GM19328 (cell line): ENCODE data around the gene HOXB6.

Experiments used
- ATAC-seq: cut with Tn5 transposase; IDR thresholded peaks from one replicate; pipeline ENCODE4 v1.9.1; 2021; ENCODE audit warnings: mild to moderate bottlenecking, moderate library complexity; ENCODE audit not compliant: unreplicated experiment

The HOXB6 gene

DNA sequence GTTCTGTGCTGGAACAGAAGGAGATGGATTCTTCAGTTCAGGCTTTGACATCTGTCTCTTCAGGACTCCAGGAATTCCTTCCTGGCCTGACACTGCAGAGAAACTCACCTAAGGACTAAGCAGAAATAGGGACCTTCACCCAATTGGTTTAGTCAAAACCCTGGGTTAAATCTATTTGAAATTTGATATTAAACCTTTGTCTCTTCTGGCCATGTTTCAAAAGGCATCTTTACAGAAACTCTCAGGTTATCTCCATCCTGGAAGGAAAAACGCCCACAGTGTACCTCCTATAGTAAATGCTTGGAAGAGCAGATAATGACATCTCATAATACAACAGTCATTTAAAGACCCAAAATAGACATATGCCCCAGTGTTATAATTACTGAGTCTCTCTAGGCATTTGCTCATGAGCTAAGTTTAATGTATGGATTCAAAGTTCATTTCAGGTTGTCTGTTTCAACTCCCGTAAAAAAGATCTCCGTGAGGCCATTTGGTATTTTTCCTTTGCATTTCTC, 21.0 kb downstream of the HOXB6 start:
- no peak for ATAC-seq

DNA sequence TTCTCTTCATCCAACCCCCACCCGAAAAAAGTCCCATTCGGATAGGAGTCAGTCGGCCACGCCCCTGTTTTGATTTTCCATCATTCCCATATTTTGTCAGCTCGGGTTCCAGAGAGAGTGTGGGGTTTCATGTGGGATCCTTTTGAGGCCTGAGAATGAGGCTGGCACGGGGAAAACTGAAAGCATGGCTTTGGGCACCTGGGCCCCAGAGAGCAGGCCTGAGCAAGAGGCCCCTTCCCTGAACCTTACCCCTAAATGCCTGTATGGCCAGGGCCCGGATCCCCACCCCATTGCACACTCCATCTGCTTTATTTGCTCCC, 22.1 kb downstream of the HOXB6 start:
- ATAC-seq: no peak

DNA sequence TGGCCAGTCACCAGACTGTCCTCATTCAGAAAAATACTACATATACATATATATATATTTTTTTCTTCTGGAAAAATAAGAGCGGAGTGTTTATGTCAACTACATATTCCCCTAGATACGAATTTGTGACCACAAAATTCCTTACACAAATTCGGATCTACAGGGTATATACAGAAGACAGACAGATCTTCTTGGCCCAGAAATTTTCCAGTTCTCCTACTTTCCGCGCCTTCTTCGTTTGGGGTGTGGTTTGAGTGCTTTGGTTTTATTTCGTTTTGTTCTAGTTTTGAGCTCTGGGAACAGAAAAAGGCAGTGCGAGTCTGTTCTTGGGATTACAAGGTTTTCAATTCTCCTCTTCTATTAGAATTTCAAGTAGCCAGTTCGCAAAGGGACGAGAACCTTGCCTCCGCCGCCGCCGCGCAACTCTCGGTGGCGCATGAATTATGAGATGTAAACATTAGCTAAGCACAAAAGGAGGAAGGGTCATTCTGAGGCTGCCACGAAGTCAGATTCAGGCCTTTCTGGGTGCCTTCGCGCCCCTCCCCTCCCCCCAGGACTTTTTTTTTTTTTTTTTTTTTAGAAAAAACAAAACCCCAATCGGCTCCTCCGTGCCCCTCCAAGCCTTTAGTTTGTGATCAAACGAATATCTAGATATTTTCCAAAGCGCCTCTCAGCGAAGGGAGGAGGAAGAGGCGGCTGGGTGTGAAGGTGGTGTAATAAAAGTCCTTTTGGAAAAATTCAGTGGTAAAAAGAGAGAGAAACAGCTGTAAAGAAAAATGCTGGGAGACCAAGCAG, 24.8 kb downstream of the HOXB6 start:
- ATAC-seq: no peak

DNA sequence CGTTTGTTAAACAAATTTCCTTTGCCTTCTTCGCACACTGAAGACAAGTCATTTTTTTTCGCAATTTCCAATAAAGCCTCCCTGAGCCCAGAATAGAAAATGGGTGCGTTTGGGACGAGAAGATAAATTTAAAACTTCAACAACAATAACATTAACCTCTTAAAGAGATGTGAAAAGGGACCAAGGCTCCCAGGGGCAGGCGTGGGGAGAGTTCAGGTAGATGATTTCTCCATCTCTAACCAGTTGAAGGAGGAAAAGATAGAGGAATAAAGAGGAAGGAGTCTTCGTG, 25.4 kb downstream of the HOXB6 start:
- ATAC-seq: no peak

DNA sequence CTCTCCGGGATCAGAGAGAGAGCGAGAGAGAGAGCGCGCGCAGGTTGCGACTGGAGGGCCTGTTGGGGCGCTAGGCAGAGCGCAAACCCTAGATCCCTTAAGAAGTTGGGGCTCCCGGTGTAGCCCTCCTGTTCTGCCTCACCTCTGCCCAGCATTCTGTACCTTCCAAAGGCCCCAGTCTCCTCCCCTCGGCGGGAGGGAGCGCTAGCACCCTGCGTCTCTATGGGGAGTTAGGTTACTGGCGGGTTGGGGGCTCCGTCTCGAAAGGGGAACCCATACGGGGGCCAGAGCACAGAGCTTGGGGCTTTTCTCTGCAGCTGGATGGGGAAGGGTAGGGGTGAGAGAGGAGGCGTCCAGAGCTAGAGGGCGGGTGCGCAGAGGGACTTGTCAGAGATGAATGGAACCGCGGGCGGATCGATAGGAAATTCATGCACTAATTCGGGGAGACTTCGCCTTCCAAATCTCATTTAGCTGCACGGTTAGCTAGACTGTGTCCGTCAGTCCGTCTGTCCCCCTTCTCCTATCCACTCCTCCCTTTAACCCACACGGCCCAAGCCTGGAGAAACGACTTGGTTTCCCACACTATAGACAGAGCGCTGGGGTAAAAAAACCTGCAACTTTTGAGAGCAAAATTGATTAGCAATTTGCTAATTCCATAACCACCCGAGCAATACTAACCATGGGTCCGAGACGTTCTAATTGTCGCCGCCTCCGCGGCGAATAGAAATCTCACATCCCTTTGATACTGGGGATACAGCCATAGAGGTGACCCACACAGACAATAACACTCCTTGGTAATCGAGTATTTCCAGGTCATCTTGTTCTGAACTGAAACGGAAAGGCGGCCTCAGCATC, 25.9 kb downstream of the HOXB6 start:
- no peak for ATAC-seq

DNA sequence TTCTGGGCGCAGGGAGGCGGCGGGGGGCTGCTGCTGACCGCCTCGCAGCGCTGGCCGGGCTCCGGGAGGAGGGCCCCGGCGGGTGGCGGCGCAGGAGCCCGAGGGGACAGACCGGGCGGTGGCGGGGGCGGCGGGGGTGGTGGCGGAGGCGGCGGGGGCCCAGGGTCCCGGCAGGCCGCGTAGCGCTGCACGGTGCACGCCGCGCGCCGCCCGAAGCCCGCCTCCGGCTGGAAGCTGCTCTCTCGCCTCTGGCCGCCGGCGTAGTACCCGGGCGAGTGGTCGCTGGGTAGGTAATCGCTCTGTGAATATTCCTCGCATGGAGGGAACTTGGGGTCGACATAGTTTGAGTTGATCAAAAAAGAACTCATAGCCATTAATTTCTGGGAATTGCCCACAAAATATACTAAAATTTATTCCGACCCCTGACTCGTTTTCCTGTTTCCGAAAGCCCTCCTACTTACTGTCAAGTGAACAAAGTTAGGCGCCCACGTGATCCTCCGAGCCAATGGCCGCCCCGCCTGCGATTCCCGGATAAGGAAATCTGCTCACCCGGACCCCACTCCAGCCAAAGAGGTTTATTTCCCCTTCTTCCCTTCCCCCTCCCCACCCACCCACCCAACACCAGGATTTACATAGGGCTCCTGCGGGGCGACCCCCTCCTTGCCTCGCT, 26.7 kb downstream of the HOXB6 start, which contains the start of gene HOXB4:
TSS of gene HOXB4 (minus strand) at position 405 of the 670 bp plus-strand sequence. CDS start at position 374, 31 bp downstream.
- ATAC-seq: no peak

DNA sequence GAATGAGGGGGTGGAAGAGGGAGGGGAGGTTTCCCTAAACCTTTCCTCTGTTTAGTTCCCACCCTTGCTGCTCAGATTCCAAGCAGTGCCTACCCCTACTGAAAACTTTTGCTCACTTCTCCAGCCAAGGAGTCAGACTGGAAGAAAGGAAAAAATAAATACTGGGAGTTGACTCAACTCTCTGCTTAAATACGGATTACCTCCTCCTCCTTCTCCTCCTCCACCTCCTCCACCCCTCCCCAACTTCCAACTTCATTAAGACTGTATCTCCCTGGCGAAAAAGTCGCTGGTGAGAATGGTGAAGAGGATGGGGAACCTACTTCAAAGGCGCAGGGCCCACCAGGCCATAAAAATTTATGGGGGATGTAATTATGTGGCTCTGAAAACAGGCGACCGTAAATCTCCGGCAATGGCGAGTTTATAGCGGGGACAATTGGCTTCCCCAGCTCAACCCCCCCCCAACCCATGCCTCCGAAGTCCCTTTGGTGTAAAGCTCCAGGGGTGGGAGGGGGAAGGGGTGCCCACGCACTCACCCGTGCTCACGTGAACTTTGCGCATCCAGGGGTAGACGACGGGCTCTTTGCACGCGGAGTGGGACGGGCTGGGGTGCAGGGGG, 27.3 kb downstream of the HOXB6 start:
- ATAC-seq: no peak

DNA sequence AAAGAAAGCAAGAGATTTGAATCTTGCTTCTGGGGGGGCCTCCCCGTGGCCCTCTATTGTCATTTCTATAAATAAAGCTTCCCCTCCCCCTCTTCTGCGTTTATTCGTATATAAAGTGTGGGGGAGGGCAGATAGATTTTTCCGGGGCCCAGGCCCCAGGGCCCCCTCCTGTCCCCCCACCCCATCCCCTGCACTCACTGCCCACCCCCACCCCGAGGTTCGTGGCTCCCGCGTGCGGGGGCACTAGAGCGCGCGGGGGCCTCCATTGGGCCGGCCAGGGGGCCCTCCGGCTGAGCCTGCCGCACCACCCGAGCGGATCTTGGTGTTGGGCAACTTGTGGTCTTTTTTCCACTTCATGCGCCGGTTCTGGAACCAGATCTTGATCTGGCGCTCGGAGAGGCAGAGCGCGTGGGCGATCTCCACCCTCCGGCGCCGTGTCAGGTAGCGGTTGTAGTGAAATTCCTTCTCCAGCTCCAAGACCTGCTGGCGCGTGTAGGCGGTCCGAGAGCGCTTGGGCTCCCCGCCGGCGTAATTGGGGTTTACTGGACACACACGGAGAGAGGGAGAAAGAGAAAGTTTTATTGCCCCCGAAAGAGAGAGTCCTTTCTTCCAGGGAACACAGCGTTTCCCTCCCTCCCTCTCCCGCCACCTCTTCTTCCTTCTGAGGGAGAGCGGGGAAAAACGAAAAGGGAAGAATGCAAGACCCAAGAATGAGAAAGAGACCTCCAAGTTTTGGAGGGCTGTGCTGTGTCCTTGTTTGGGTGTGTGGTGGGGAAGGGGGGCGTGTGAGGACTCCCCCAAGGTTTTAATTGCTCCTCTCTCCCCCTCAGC, 28.1 kb downstream of the HOXB6 start:
- ATAC-seq: no peak

DNA sequence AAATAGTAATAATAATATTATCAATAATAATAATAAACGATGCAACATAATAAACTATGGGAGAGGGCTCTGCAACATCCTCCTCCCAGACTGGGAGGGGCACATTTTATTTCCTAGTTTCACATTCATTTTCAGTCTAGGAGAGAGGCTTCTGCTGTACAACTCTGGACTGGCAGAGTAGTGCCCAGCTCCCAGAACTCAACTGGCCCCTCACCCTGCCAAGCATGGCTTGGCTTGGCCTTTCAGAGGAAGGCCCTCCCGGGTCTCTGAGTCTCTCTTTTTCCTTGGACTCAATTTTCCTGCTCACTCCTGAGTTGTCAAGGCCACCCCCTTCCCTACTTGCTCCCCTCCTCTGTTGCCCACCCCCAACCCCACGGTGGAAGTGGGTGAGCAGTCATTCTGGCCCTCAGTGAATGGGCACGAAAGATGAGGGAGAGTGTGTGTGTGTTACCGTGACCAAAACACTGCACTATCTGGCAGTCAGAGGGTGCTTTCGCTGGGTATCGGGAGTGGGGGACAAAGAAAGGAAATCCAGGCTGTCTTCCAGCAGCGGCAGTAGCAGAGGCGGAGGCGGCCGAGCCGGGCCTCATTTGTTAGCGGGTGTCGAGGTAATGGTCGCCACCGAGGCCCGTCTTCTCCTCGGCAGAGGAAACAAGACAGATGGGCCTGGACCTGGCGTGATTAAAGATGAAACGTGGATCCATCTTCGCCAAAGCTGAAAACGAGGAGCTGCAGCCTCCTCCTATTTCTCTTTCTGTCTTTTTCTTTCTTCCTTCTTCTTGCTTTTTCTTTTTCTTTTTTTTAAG, 28.9 kb downstream of the HOXB6 start:
- no peak for ATAC-seq

DNA sequence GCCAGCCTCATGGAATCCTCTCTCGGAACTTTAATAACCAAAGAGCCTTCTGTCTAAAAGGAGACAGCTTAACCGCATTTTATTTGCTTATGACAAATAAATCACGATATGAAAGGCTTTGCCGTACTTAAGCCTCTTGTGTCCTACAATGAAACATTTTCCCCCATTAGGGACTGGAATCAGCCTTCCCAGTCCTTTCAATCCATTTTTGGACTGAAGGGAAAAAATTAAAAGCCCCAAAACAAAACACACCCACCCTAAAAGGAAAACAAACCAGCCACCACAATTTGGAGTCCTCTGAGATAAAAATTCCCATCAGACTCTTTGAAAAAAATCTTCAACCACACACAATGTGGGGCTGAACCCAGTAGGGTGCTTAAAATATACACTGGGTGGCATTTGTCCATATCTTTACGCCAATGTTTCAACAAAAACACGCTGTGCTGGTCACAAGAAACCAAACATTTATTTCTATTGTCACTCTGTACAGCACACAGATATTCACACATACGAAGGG, 29.7 kb downstream of the HOXB6 start:
- no peak for ATAC-seq

DNA sequence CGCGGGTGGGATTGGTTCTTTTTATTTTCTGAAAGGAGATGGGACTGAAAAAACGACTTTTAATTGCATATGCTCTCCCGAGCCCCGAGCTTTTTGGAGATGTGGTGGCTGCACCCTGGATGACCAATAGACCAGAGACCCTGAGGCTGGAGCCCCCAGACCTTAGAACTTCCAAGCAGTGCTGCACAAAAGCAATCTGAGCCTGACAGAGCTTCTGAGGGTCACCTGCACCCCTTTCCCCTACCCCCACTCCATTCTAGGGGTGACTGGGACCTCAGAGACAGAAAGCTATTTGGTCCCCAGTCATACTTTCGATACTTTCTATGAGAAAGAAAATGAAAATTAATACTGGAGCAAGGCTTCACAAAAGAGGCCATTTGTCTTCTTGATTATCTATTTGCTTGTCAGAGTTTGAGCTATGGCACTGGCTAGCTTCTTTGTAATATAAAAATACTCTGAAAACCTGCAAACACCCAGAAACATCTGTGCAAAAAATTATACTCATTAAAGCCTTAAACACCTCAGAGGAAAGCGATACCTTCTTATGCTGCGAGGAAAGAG, 30.2 kb downstream of the HOXB6 start:
- ATAC-seq: no peak

DNA sequence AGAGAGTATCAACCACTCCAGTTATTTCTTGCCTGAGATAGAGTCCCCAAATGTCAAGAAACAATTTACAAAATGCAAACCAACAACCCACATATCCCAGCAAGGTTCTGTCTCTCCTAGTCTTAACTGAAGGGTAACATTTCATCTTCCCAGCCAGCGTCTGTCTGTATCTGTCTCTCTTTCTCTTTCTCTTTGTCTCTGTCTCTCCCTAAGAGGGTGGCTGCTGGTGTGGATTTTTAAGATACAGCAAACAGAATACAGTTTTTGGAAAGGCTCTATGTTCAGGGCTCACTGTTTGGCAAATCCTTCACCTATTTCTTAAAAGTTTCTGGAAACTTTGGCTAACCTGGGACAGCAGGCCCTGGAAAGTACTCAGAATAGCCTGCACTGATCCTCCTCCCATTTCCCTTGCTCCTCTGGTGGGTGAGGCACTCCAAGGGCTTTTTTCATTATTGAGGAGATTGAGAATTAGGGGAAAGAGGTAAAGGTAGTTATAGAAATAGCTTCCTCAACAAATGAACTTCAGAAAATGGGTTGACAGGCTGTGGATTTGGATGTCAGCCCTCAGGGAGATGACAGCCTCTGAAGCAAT, 32.9 kb downstream of the HOXB6 start:
- no peak for ATAC-seq

DNA sequence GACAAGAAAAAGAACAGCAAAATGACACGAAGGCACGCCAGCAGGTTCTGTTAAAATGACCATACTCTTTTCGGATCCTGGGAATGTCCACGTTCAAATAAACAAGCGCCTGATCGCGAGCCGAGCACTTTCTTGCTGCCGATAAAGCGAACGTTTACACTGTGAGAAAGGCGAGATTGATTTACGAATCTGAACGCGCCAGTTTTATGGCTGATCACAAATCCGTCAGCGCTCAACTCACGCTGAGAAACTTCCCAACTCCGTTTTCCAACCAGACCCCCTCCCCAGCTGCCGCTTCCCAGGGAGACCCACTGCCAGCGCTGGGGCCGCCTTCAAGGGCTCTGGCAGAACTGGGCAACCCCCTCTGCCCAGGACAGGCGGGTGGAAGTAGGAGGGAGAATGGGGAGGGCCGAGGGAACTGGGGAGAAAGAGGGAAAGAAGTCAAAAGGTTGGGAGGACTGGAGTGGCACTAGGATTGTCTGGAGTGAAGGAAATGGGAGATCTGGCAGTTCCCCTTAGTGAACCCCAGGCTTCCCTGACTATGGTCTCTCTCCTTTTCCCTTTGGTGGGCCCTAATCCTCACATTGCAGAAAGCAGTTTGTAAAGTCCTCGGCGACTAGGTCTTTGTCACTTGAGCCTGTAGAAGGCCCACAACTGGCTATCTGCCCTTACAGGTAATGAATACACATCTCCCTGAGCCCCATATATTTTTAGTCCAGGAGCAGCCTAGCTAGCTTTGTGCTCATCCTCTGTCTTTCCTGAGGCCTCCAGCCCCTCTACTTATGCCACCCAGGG, 33.6 kb downstream of the HOXB6 start:
- ATAC-seq: no peak

DNA sequence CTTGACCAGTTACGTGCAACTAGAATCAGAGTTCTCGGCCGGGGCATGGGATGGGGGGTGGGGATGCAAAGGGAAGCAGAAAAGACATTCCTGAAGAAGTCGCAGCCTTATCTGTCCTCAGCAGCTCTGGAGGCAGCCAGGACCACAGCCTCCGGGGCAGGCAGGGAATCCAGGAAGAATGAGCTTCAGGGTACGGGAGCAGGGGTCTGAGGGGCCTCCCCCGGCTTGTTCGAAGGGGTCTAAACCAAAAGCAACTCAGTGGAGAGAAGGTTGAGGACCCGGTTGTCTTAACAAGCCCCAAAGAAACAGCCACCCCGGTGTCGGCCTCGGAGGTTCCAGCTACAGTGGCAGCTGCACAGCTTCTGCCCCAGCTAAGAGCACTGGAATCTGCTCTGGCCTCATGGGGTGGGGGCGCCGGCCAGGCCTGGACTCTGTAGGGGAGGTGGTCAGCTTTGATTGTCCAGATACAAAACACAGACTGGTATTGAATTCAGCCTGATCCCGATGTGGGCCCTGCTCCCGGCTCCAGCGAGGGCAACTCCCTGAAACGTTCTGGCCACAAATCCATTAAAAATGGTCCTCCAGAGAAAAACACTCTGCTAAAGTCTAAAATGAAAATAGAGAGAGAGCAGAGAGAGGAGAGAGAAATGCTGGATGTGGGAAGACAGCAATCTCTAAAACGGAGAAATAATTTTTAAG, 34.3 kb downstream of the HOXB6 start:
- ATAC-seq: no peak

DNA sequence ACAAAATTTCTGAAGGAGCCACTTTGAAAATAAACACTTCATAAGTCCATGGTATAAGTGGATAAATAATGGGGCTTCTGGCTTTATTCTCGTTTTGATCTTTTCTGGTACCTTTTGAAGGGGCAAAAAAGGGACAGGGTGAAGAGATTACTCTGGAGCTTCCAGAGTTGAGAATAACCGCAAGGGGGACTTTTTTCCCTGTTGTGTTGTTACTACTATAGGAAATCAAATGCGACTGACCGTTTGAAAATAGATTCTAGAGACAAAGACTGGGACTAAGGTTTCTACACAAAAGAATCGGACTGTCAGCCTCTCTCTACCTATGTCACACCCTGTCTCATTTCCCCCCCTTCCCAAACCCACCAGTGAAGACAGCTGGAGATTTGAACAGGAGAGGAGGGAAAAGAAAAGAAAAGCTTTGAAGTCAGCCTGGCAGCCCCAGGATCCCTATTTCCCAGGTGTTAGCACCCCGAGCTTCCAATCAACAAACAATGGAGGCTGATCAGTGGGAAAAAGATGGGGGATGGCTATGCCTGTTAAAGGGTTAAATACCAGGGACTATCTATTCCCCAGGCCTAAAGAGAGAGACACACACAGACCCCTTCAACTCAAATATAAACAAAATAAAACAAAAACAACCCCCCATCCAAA, 35.0 kb downstream of the HOXB6 start:
- ATAC-seq: no peak

DNA sequence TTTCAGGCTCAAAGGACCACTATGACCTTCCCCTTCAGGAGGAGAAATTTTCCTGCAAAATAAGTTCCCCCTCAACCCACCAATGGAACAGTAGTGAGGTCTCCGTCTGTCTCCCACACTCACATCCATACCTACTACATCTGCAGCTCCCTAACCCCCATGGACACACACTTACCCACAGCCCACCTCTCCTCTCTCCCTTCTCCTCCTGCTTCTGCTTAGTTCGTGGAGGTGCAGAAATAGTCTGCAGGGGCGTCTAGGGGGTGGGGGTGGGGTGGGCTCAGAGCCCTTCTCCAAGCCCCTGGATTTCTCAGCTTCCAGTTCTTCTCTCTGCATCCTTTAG, 35.6 kb downstream of the HOXB6 start:
- no peak for ATAC-seq
